ENCODE results near the gene MYO1A.

MYO1A gene

DNA sequence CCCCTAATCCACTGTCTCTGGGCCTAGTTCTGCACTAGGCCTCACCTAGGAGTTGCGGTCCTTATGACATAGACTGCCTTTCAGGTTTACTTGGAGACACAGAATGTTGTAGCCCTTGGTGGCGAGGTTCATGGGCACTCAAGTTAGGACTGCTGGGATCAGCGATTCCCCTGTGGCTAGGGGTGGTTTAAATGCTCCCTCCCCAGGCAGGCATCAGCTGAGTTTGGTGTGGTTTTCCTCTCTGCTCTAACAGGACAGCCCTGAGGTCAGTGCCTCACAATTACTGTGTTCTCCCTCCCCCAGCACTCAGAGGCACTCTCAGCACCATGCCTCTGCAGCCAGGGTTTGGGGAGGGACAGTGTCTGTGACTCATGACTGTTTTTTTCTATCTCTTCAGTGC is 70.3 kb downstream of the MYO1A start:
- Histone ChIP-seq H3K36me3 (ENCODE audit: insufficient read depth, low read length) (no peaks in the 10 kb centered on the region), H3K4me1 (ENCODE audit: insufficient read depth, low read length) (no peaks in the 10 kb centered on the region), H3K27me3 (ENCODE audit: insufficient read depth, low read length, poor library complexity) (no peaks in the 10 kb centered on the region), H3K9ac (ENCODE audit: low read depth, low read length) (no peak overlapping the region), H2AFZ (ENCODE audit: low read depth, low read length) (no peak overlapping the region), H3K4me2 (ENCODE audit: insufficient read depth, low read length) (no peak overlapping the region), H3K4me3 (ENCODE audit: low read depth in 1 of 2, low read length in 2 of 2) (no peak overlapping the region), H4K20me1 (ENCODE audit: insufficient read depth, low read length) (no peaks in the 10 kb centered on the region), H3K9me3 (ENCODE audit: insufficient read depth, low read length, severe bottlenecking) (no peaks in the 10 kb centered on the region), H3K79me2 (ENCODE audit: insufficient read depth, low read length) (no peaks in the 10 kb centered on the region), H3K27ac (ENCODE audit: low read length) (no peak overlapping the region)
- TF ChIP-seq EZH2 (IDR thresholded peaks at IDR 0.05; ENCODE audit: borderline replicate concordance, low read depth, low read length, severe bottlenecking) (no peak), CTCF (IDR thresholded peaks at IDR 0.05; ENCODE audit: borderline replicate concordance, extremely low read depth, low read length, poor library complexity, severe bottlenecking) (no peak)
- ATAC-seq (ENCODE audit: insufficient read depth, low read depth) (no peak), DNase-seq (no peak)

Measured in DND-41 (cell line).